ENCODE data around the gene CMSS1. TPM values are rescaled to one million over a fixed set of nuclear protein-coding genes. Genes with fewer than 3 reads are reported as not detected.

The CMSS1 gene
- total and polyA plus RNA-seq, 2 of the 13 experiments (the other 11 are each of a cell fraction or from before 2014, with no cell fraction given): 6.4 to 48.7 TPM

- no peak for TF ChIP-seq MAFG (CRISPR knock-in tag; IDR thresholded peaks at IDR 0.05)
- no peak for TF ChIP-seq ZNF367 (CRISPR knock-in tag; IDR thresholded peaks at IDR 0.05; ENCODE audit: borderline replicate concordance)
- no peak for TF ChIP-seq DDIT3 (CRISPR knock-in tag; IDR thresholded peaks at IDR 0.05)
Observed at GRCh38 chr3:99837715-99838114, 20.1 kb downstream of the CMSS1 start (continued).

GRCh38 chr3:99838755-99839154 lies 21.1 kb downstream of the CMSS1 start:
- in situ Hi-C loops (cut with HindIII; ENCODE audit: extremely low pct_ligation_motif_present, low pct_unique_long_range_greater_than_20kb): loop anchor here (25.0 kb wide), 1 partner anchor 749 kb away; no protein-coding TSS in a partner anchor
- FAIRE-seq: no peak
- intact Hi-C loops (cut with micrococcal nuclease; ENCODE audit: unreplicated experiment): no loop called here
- TF ChIP-seq NFIC (IDR thresholded peaks at IDR 0.05; ENCODE audit: low read length) (no peak), ZNF781 (CRISPR knock-in tag; IDR thresholded peaks at IDR 0.05; ENCODE audit: borderline replicate concordance, not compliant biosample characterization) (no peak), ZFP36 (IDR thresholded peaks at IDR 0.05; ENCODE audit: borderline replicate concordance, low read depth, low read length, partially characterized antibody) (no peak), STAG1 (CRISPR knock-in tag; IDR thresholded peaks at IDR 0.05) (no peak), ZSCAN12 (CRISPR knock-in tag; IDR thresholded peaks at IDR 0.05) (no peak), ZNF800 (CRISPR knock-in tag; IDR thresholded peaks at IDR 0.05) (no peak), ZBTB40 (IDR thresholded peaks at IDR 0.05) (no peak), ZBTB40 (CRISPR knock-in tag; IDR thresholded peaks at IDR 0.05) (no peak), MATR3 (CRISPR knock-in tag; IDR thresholded peaks at IDR 0.05) (no peak), TRIM24 (CRISPR knock-in tag; IDR thresholded peaks at IDR 0.05) (no peak), STAT5B (CRISPR knock-in tag; IDR thresholded peaks at IDR 0.05) (no peak)

More at GRCh38 chr3:99838755-99839154, 21.1 kb downstream of the CMSS1 start:
- CTCF ChIA-PET (ENCODE audit: low intra/inter-chr PET ratio, low total read pairs): no interaction called here
- no peak for ATAC-seq
- H3K4me1 ChIP-seq (ENCODE audit: insufficient read depth, low read length): peaks cover 23% of the 10 kb centered on the region
- no peak overlapping the region for H3K4me3 ChIP-seq (replicated peaks in 1 of 3; ENCODE audit: insufficient read depth in 1 of 3, low read depth in 2 of 3, low read length in 3 of 3)
- POLR2A ChIA-PET: no interaction called here
- no peak overlapping the region for H2AFZ ChIP-seq (ENCODE audit: low read length)
- BruUV-seq (replicated peaks): no TSS peak
- no peaks in the 10 kb centered on the region for H3K27me3 ChIP-seq (ENCODE audit: control insufficient read depth in 1 of 2, insufficient read depth in 2 of 2, low read length in 2 of 2)
- H3K9ac ChIP-seq (ENCODE audit: insufficient read depth, low read depth, low read length): no peak overlapping the region
- no peaks in the 10 kb centered on the region for H3K36me3 ChIP-seq (replicated peaks in 1 of 2; ENCODE audit: control insufficient read depth in 1 of 2, insufficient read depth in 2 of 2, low read length in 2 of 2)
- H3K27ac ChIP-seq (ENCODE audit: extremely low read length, insufficient read depth, low read length): no peak overlapping the region
- no peaks in the 10 kb centered on the region for H3K9me3 ChIP-seq (ENCODE audit: low read length)
- no peak for DNase-seq (ENCODE audit: low spot score)
- no peaks in the 10 kb centered on the region for H4K20me1 ChIP-seq (ENCODE audit: insufficient read depth, low read length)
- H3K4me2 ChIP-seq (ENCODE audit: low read depth, low read length): no peak overlapping the region
- peaks cover 23% of the 10 kb centered on the region for H3K79me2 ChIP-seq (ENCODE audit: insufficient read depth, low read length)

Data from HepG2 (cell line).